HEK293 (cell line): Measurements from ENCODE around the gene CLASP2.

Source experiments
- CTCF ChIP-seq: fragments of 450-650 bp; formaldehyde crosslinking; IDR thresholded peaks from 2 replicates; pipeline ENCODE4 v1.5.1; 2016; ENCODE audit warnings: missing biosample characterization, missing genetic modification characterization
- FEZF1 ChIP-seq: fragments of 450-650 bp; formaldehyde crosslinking; IDR thresholded peaks from 2 replicates; pipeline ENCODE4 v1.5.1; 2016; ENCODE audit warnings: missing biosample characterization, missing genetic modification characterization
- HIC1 ChIP-seq: fragments of 450-650 bp; formaldehyde crosslinking; IDR thresholded peaks from 2 replicates; pipeline ENCODE4 v1.5.1; 2016; ENCODE audit warnings: missing biosample characterization, missing genetic modification characterization
- HOXC10 ChIP-seq: sonication (generic); formaldehyde crosslinking; IDR thresholded peaks from 2 replicates; pipeline ENCODE4 v1.8.1; 2023; ENCODE audit warnings: mild to moderate bottlenecking, missing genetic modification reagents
- KLF8 ChIP-seq: fragments of 450-650 bp; formaldehyde crosslinking; IDR thresholded peaks from 2 replicates; pipeline ENCODE4 v1.5.1; 2016; ENCODE audit warnings: missing biosample characterization, missing genetic modification characterization
- MYNN ChIP-seq: fragments of 450-650 bp; formaldehyde crosslinking; IDR thresholded peaks from 2 replicates; pipeline ENCODE4 v1.5.1; 2016; ENCODE audit warnings: missing biosample characterization, missing genetic modification characterization, borderline replicate concordance
- OSR2 ChIP-seq: fragments of 450-650 bp; formaldehyde crosslinking; IDR thresholded peaks from 2 replicates; pipeline ENCODE4 v1.5.1; 2016; ENCODE audit warnings: missing biosample characterization, missing genetic modification characterization
- REST ChIP-seq: fragments of 450-650 bp; formaldehyde crosslinking; IDR thresholded peaks from 2 replicates; pipeline ENCODE4 v1.5.1; 2016; ENCODE audit warnings: missing biosample characterization, missing genetic modification characterization
- SP3 ChIP-seq: fragments of 450-650 bp; formaldehyde crosslinking; IDR thresholded peaks from 2 replicates; pipeline ENCODE4 v1.5.1; 2016; ENCODE audit warnings: missing biosample characterization, missing genetic modification characterization
- TCF7L2 ChIP-seq: IDR thresholded peaks from 2 replicates; pipeline ENCODE4 v1.6.1; 2011; ENCODE audit warnings: low read depth, mild to moderate bottlenecking, inconsistent platforms, low read length, moderate library complexity, borderline replicate concordance
- ZBTB49 ChIP-seq: fragments of 450-650 bp; formaldehyde crosslinking; IDR thresholded peaks from 2 replicates; pipeline ENCODE4 v1.5.1; 2016; ENCODE audit warnings: missing biosample characterization, missing genetic modification characterization, low read depth
- ZBTB8A ChIP-seq: fragments of 450-650 bp; formaldehyde crosslinking; IDR thresholded peaks from 2 replicates; pipeline ENCODE4 v1.5.1; 2016; ENCODE audit warnings: missing biosample characterization, missing genetic modification characterization
- ZFP41 ChIP-seq: fragments of 450-650 bp; formaldehyde crosslinking; IDR thresholded peaks from 2 replicates; pipeline ENCODE4 v1.5.1; 2016; ENCODE audit warnings: missing biosample characterization, missing genetic modification characterization, borderline replicate concordance
- ZNF140 ChIP-seq: fragments of 450-650 bp; formaldehyde crosslinking; IDR thresholded peaks from 2 replicates; pipeline ENCODE4 v1.5.1; 2016; ENCODE audit warnings: missing biosample characterization, missing genetic modification characterization
- ZNF157 ChIP-seq: fragments of 450-650 bp; formaldehyde crosslinking; IDR thresholded peaks from 2 replicates; pipeline ENCODE4 v1.5.1; 2016; ENCODE audit warnings: missing biosample characterization, missing genetic modification characterization
- ZNF221 ChIP-seq: fragments of 450-650 bp; formaldehyde crosslinking; IDR thresholded peaks from 2 replicates; pipeline ENCODE4 v1.5.1; 2017; ENCODE audit warnings: missing biosample characterization, missing genetic modification characterization, borderline replicate concordance
- ZNF292 ChIP-seq: fragments of 450-650 bp; formaldehyde crosslinking; IDR thresholded peaks from 2 replicates; pipeline ENCODE4 v1.5.1; 2016; ENCODE audit warnings: low read depth, missing biosample characterization, missing genetic modification characterization, borderline replicate concordance
- ZNF302 ChIP-seq: fragments of 450-650 bp; formaldehyde crosslinking; IDR thresholded peaks from 2 replicates; pipeline ENCODE4 v1.5.1; 2016; ENCODE audit warnings: missing biosample characterization, missing genetic modification characterization, low read depth
- ZNF394 ChIP-seq: fragments of 450-650 bp; formaldehyde crosslinking; IDR thresholded peaks from 2 replicates; pipeline ENCODE4 v1.5.1; 2016; ENCODE audit warnings: missing biosample characterization, missing genetic modification characterization, mild to moderate bottlenecking, moderate library complexity, borderline replicate concordance
- ZNF416 ChIP-seq: fragments of 450-650 bp; formaldehyde crosslinking; IDR thresholded peaks from 2 replicates; pipeline ENCODE4 v1.5.1; 2016; ENCODE audit warnings: missing biosample characterization, missing genetic modification characterization
- ZNF473 ChIP-seq: fragments of 450-650 bp; formaldehyde crosslinking; IDR thresholded peaks from 2 replicates; pipeline ENCODE4 v1.5.1; 2017; ENCODE audit warnings: missing biosample characterization, missing genetic modification characterization
- ZNF48 ChIP-seq: fragments of 450-650 bp; formaldehyde crosslinking; IDR thresholded peaks from 2 replicates; pipeline ENCODE4 v1.5.1; 2016; ENCODE audit warnings: missing biosample characterization, missing genetic modification characterization
- ZNF488 ChIP-seq: fragments of 450-650 bp; formaldehyde crosslinking; IDR thresholded peaks from 2 replicates; pipeline ENCODE4 v1.5.1; 2016; ENCODE audit warnings: missing biosample characterization, missing genetic modification characterization
- ZNF610 ChIP-seq: fragments of 450-650 bp; formaldehyde crosslinking; IDR thresholded peaks from 2 replicates; pipeline ENCODE4 v1.5.1; 2016; ENCODE audit warnings: missing biosample characterization, missing genetic modification characterization, borderline replicate concordance
- ZNF621 ChIP-seq: fragments of 450-650 bp; formaldehyde crosslinking; IDR thresholded peaks from 2 replicates; pipeline ENCODE4 v1.5.1; 2017; ENCODE audit warnings: missing biosample characterization, missing genetic modification characterization
- ZNF692 ChIP-seq: fragments of 450-650 bp; formaldehyde crosslinking; IDR thresholded peaks from 2 replicates; pipeline ENCODE4 v1.5.1; 2016; ENCODE audit warnings: missing biosample characterization, missing genetic modification characterization
- ZNF785 ChIP-seq: fragments of 450-650 bp; formaldehyde crosslinking; IDR thresholded peaks from 2 replicates; pipeline ENCODE4 v1.5.1; 2016; ENCODE audit warnings: missing biosample characterization, missing genetic modification characterization

Gene CLASP2

GRCh38 chr3:33658991-33659848 is 58.8 kb downstream of the CLASP2 start (continued):
- TF ChIP-seq ZFP41 (tag by site-specific recombination), result no peak
- no peak for TF ChIP-seq ZNF610 (tag by site-specific recombination)
- no peak for TF ChIP-seq ZNF221 (tag by site-specific recombination)
- TF ChIP-seq MYNN, result peak; percentile 100
- TF ChIP-seq FEZF1 (tag by site-specific recombination), result peak; percentile 70
- no peak for TF ChIP-seq HOXC10 (CRISPR knock-in tag)
- no peak for TF ChIP-seq ZNF416
- TF ChIP-seq ZNF488, result no peak
- no peak for TF ChIP-seq ZNF157 (tag by site-specific recombination)
- TF ChIP-seq ZNF394 (tag by site-specific recombination), result peak; percentile 50; the same call in 1 of the 2 replicates
- TF ChIP-seq ZBTB49, result no peak
- no peak for TF ChIP-seq ZNF48 (tag by site-specific recombination)
- no peak for TF ChIP-seq ZNF140
- peak; percentile 58 for TF ChIP-seq ZNF692 (tag by site-specific recombination)
- peak; percentile 90 for TF ChIP-seq OSR2
- TF ChIP-seq ZBTB8A (tag by site-specific recombination), result peak; percentile 53; the same call in 1 of the 2 replicates
- no peak for TF ChIP-seq ZNF292 (tag by site-specific recombination)
- 0 out of 2 replicates have a peak, but pooled peaks have one; percentile 47 for TF ChIP-seq HIC1 (tag by site-specific recombination)
- no peak for TF ChIP-seq SP3 (tag by site-specific recombination)
- no peak for TF ChIP-seq KLF8
- no peak for TF ChIP-seq ZNF302
- TF ChIP-seq ZNF473, result no peak
- no peak for TF ChIP-seq ZNF785
- no peak for TF ChIP-seq REST (tag by site-specific recombination)
- TF ChIP-seq CTCF, result no peak
- peak; percentile 77; the same call in 1 of the 2 replicates for TF ChIP-seq TCF7L2
- no peak for TF ChIP-seq ZNF621 (tag by site-specific recombination)
